Smooth muscle cell of the pulmonary artery (primary cell): Measurements from ENCODE around the gene ENKD1. TPM values are rescaled to one million over a fixed set of nuclear protein-coding genes. Genes with fewer than 3 reads are reported as not detected.

ENCODE experiments used
- total RNA-seq: library from RNA; depleted of rRNA; stranded (reverse); fragments of >200 nt; gene quantifications from 2 replicates; pipeline ENCODE4 v1.2.3, GENCODE V29; 2014

ENKD1 gene
- total RNA-seq = 14.1 and 18.5 TPM in 2 replicates

GRCh38 chr16:67666559-67667452 is at the start of gene ENKD1, which contains the start of gene C16orf86:
Gene ENKD1, minus strand, starts transcription at chr16:67666750. Its CDS starts 308 bp downstream, at chr16:67666442.
Gene C16orf86, plus strand, starts transcription at chr16:67666814. Its CDS starts 157 bp downstream, at chr16:67666971.

DNA sequence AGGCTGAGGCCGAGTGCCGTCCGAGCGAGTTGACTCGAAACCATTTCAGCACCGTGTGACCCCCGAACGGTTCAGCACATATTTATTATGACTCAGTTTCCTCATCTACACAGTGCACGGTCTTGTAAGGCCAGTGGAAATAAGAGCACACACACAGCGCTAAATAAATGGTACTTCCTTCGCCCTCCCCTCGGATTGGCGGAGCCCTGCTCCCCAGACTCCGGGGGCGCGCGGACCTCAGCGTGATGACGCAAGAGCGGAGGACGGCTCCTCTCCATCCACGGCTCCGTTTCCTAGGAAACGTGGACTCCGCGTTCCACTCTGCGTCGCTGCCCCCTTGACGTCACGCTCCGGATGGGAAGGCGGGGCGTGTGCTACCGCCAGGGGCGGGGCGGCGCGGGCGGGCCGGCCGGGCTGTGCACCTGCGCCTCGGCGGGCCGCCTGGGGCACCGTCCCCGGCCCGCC is 6.0 kb downstream of the ENKD1 start, which contains the start of gene PARD6A:
Gene PARD6A (plus strand): TSS at position 397 of the 465 bp plus-strand sequence. CDS start 79 bp downstream, outside the sequence.

DNA sequence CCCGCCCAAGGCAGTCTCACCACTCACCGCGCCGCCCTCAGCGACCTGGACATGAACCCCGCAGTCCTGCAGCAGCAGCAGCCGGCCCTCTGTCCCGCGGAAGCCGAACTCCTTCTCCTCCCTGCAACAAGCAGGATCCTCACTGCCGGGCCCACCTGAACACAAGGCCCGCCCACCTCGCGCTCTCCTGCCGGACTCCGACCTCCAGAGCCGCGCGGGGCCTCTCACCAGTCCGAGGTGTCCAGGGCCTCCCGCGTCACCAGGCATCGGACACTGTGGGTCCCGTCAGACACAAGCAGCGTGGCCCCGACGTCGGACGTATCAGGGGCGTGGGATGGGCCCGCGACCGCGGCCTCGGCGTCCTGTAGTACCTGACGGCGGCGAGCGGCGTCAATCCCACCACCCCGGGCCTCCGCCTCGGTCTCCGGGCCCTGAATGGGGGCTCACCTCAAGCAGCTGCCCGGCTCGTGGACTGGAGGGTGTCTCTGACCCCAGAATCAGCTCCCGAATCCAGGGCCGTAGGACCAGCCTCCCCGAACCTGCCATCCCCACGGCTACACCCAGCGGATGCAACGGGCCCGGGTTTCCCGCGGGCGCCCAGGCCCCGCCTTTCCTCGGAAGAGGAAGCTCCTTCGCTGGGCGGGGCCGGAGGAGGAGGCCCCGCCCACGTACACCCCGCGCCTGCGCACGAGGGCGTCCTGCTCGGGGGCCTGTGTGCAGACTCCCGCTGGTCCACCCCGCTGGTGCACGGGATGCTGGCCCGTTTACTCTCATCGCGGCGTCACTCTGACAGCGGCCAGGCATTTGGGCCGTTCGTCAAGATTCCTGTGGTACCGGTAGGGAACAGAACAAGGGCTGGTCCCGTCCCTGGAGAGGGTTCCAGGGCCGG is 6.6 kb downstream of the ENKD1 start, which contains the start of gene ACD:
Gene ACD (minus strand): TSS at position 586 of the 889 bp plus-strand sequence. CDS start 40 bp downstream, at position 546.

Other genes starting within 250 kb of the ENKD1 start
- 0.20 TPM in 1 of 2 replicates, not detected in the other for gene HSD11B2, start 235.6 kb downstream of the ENKD1 start, total RNA-seq
- 100 and 107 TPM in 2 replicates for gene ATP6V0D1, start 185.6 kb downstream of the ENKD1 start, total RNA-seq
- not detected in 2 replicates for gene AGRP, start 183.2 kb downstream of the ENKD1 start, total RNA-seq
- gene RIPOR1, start 137.9 kb downstream of the ENKD1 start, total RNA-seq = 64.4 and 104 TPM in 2 replicates
- gene CTCF, start 104.2 kb downstream of the ENKD1 start, total RNA-seq = 16.6 and 21.2 TPM in 2 replicates
- gene CARMIL2, start 21.6 kb downstream of the ENKD1 start, total RNA-seq = 0.52 and 0.83 TPM in 2 replicates
- 11.0 and 13.1 TPM in 2 replicates for gene ACD, start 6.5 kb downstream of the ENKD1 start, total RNA-seq
- gene PARD6A, start 5.8 kb downstream of the ENKD1 start, total RNA-seq = 2.2 and 3.0 TPM in 2 replicates
- gene C16orf86, start 64 bp upstream of the ENKD1 start, total RNA-seq = 2.7 and 3.3 TPM in 2 replicates
- gene GFOD2, start 52.6 kb upstream of the ENKD1 start, total RNA-seq = 14.9 and 19.5 TPM in 2 replicates
- 7.8 and 7.9 TPM in 2 replicates for gene RANBP10, start 139.8 kb upstream of the ENKD1 start, total RNA-seq
- gene TSNAXIP1, start 140.1 kb upstream of the ENKD1 start, total RNA-seq = 0.78 and 1.0 TPM in 2 replicates
- 41.7 and 43.2 TPM in 2 replicates for gene THAP11, start 175.6 kb upstream of the ENKD1 start, total RNA-seq
- gene NUTF2, start 180.2 kb upstream of the ENKD1 start, total RNA-seq = 119 and 132 TPM in 2 replicates
- 23.2 and 28.0 TPM in 2 replicates for gene CENPT, start 180.9 kb upstream of the ENKD1 start, total RNA-seq
- gene EDC4, start 206.3 kb upstream of the ENKD1 start, total RNA-seq = 61.3 and 82.1 TPM in 2 replicates
- gene NRN1L, start 218.1 kb upstream of the ENKD1 start, total RNA-seq = not detected in 2 replicates
- 29.5 and 36.0 TPM in 2 replicates for gene PSKH1, start 226.5 kb upstream of the ENKD1 start, total RNA-seq